ENCODE results near the gene DLAT.
A peak's percentile ranks its signal among the peaks of the same experiment; 100 is the strongest.
"Not testable (repeated sequence)": the region's sequence is repeated elsewhere in the genome, so short reads cannot be mapped to it uniquely, and the experiment has no call there.

DLAT gene

DNA sequence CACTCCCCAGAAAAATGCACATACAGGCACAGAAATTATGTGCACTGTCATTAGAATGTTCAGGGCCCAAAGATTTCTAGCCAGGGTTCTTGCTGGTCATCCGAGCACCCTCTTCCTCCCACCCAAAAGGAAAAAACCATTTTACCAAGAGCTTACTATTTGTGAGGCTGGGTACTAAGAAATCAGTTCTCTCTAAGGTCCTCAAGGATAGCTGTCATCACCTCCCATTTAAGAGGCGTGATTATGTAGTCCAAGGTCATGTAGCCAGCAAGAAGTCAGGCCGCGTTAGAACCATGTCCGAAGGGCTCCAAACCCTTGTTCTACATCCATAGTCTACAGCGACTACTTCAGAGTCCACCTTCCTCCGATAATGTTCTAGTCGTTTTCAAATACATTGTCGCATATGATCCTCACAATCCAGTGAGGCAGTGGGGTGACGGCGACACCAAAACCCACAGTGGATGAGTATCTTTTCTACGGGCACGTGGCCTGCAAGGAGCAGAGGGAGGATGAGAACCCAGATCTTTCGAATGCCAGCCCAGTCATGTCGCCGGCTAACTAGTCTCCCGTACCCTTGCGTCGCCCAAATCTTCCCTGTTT is 60.7 kb downstream of the DLAT start:
- DNase-seq (ENCODE audit: low read depth, low spot score) = no peak
- POLR2A ChIA-PET = interaction anchor here (0.7 to 1.3 kb wide), 2 partner anchors 11 to 214 kb away, joined by 3 to 4 read pairs; partner anchors contain the start of gene ALG9
- CTCF ChIA-PET = interaction anchor here (1.6 to 2.6 kb wide), 2 partner anchors 11 to 28 kb away, joined by 5 to 13 read pairs; partner anchors contain the start of genes NKAPD1 and PIH1D2
- H3K4me3 ChIP-seq (ENCODE audit: low read depth, low read length) = peak overlapping the region; percentile 95
- TF ChIP-seq, protein P1, sequence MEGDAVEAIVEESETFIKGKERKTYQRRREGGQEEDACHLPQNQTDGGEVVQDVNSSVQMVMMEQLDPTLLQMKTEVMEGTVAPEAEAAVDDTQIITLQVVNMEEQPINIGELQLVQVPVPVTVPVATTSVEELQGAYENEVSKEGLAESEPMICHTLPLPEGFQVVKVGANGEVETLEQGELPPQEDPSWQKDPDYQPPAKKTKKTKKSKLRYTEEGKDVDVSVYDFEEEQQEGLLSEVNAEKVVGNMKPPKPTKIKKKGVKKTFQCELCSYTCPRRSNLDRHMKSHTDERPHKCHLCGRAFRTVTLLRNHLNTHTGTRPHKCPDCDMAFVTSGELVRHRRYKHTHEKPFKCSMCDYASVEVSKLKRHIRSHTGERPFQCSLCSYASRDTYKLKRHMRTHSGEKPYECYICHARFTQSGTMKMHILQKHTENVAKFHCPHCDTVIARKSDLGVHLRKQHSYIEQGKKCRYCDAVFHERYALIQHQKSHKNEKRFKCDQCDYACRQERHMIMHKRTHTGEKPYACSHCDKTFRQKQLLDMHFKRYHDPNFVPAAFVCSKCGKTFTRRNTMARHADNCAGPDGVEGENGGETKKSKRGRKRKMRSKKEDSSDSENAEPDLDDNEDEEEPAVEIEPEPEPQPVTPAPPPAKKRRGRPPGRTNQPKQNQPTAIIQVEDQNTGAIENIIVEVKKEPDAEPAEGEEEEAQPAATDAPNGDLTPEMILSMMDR (IDR thresholded peaks at IDR 0.05; ENCODE audit: insufficient read depth, low read length, missing control alignments) = no peak

DNA sequence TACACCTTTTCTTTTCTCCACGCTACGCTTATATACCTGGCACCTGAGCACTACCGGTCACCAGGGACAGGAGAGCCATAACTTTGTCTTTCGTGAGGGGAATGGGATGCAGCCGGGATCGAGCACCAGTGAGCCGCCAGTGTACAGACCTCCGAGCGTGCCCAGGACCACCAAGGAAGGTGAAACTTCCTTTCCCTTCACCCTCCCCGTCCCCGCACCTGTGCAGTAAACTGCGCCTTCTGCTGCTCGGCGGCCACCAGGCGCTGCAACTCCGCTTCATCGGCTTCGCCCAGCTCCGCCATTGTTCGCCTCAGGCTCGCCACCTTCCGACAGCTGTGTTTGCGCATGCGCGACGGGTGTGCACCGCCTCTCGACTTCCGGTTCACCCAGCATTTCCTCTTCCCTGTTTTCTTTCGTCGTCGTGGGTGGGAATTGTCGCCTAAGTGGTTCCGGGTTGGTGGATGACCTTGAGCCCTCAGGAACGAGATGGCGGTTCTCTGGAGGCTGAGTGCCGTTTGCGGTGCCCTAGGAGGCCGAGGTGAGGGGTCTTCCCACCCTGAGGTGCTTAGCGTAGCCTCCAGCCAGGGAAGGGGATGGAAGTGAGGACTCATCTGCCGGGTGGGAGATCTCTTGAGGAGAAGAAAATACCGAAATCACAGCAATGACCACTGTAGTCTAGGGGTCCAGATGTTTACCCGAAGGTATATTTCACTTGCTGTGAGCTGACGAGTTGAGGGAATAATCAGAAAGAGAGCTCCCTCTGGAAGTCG is 61.4 kb downstream of the DLAT start, which contains the start of the genes SDHD and TIMM8B:
SDHD (plus strand) TSS at position 452 of the 770 bp plus-strand sequence; CDS start at position 487, 35 bp downstream.
TIMM8B (minus strand) TSS at position 335 of the 770 bp plus-strand sequence; CDS start at position 302, 33 bp downstream.
- CTCF ChIA-PET = interaction anchor here (1.0 to 2.6 kb wide), 5 partner anchors 11 to 193 kb away, joined by 3 to 13 read pairs (median 5); partner anchors contain the start of genes NKAPD1 and PIH1D2
- peak; percentile 50 for DNase-seq (ENCODE audit: low read depth, low spot score)

DNA sequence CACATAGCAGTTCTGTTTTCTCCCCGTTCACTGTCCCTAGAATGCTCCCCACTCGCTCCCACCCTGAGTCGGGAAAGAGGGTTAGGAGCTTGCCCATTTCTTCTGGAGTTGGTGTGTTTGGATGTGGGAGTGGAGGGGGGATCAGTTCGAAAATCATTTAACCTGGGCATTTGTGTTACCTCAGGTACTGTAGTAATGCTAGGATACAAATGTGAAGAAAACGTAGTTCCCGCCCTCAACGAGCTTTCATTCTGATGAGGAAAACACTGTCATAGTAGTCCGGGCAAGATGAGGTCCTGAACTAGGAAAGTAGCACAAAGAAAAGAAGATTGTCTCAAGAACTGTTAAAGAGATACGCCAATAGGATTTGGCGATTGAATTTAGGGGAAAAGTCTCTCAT is 62.0 kb downstream of the DLAT start:
- DNase-seq (ENCODE audit: low read depth, low spot score) = no peak
- H3K4me3 ChIP-seq (ENCODE audit: low read depth, low read length) = peak overlapping the region; percentile 95
- TF ChIP-seq, protein P1 (IDR thresholded peaks at IDR 0.05; ENCODE audit: insufficient read depth, low read length, missing control alignments) = no peak
- ChIA-PET CTCF (interaction anchor here (1.0 to 2.6 kb wide), 5 partner anchors 12 to 192 kb away, joined by 3 to 13 read pairs (median 5); partner anchors contain the start of genes NKAPD1 and PIH1D2), POLR2A (interaction anchor here (1.3 kb wide), 1 partner anchor 13 kb away, joined by 4 read pairs; no protein-coding TSS in a partner anchor)

More for the DNA sequence above, 61.4 kb downstream of the DLAT start, which contains the start of the genes SDHD and TIMM8B:
- POLR2A ChIA-PET = interaction anchor here (0.7 to 1.3 kb wide), 2 partner anchors 12 to 215 kb away, joined by 3 to 4 read pairs; partner anchors contain the start of gene ALG9
- TF ChIP-seq, protein P1 (IDR thresholded peaks at IDR 0.05; ENCODE audit: insufficient read depth, low read length, missing control alignments) = peak; percentile 69
- H3K4me3 ChIP-seq (ENCODE audit: low read depth, low read length) = peak within 1 kb of the TSS; percentile 95

DNA sequence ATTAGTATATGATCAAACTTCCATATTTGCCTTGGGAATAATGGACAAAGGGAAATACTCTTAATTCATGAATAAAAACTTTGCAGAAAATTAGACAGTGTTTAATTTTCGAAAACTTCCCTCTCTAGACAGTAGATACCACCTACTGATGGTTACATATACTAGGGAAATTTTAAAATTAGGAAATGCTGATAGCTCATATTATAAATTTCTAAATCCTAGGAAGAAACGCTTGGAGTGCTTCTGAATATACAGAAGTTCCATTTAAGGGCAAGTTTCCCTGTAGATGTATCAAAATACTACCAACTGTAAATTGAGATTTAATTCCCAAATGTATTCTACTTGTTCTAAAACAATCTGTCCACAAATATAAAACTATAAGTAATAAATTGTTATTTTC is 70.1 kb downstream of the DLAT start:
- POLR2A ChIA-PET = not testable (repeated sequence)

DNA sequence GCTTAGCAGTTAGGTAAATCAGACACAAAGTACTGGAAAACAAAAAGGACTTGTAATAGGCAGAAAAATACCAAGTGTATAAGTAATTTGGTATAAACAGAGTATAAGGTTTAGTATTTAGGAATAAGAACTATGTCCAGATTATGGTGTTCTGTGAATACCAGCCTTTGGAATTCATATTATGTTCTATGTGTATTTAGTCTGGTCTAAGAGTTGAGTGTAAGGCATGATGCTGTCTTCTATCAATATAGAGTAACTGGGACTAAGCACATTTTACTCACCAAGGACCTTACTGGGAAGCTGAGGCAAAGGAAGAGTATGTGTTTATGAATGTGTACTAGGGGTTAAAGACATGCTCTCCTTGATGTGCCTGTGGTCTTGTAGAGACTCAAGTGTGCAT is 71.0 kb downstream of the DLAT start:
- peak; percentile 42 for DNase-seq (ENCODE audit: low read depth, low spot score)
- TF ChIP-seq, protein P1 (IDR thresholded peaks at IDR 0.05; ENCODE audit: insufficient read depth, low read length, missing control alignments) = no peak
- POLR2A ChIA-PET = no interaction called here
- no peak overlapping the region for H3K4me3 ChIP-seq (ENCODE audit: low read depth, low read length)
- CTCF ChIA-PET = interaction anchor here (1.2 to 12.2 kb wide), 3 partner anchors 19 to 185 kb away, joined by 3 to 138 read pairs (median 8); no protein-coding TSS in a partner anchor

More for the DNA sequence above, 70.1 kb downstream of the DLAT start:
- CTCF ChIA-PET = interaction anchor here (12.2 kb wide), 1 partner anchor 20 kb away, joined by 138 read pairs; no protein-coding TSS in a partner anchor
- not testable (repeated sequence) for H3K4me3 ChIP-seq (ENCODE audit: low read depth, low read length); DNase-seq (ENCODE audit: low read depth, low spot score)

DNA sequence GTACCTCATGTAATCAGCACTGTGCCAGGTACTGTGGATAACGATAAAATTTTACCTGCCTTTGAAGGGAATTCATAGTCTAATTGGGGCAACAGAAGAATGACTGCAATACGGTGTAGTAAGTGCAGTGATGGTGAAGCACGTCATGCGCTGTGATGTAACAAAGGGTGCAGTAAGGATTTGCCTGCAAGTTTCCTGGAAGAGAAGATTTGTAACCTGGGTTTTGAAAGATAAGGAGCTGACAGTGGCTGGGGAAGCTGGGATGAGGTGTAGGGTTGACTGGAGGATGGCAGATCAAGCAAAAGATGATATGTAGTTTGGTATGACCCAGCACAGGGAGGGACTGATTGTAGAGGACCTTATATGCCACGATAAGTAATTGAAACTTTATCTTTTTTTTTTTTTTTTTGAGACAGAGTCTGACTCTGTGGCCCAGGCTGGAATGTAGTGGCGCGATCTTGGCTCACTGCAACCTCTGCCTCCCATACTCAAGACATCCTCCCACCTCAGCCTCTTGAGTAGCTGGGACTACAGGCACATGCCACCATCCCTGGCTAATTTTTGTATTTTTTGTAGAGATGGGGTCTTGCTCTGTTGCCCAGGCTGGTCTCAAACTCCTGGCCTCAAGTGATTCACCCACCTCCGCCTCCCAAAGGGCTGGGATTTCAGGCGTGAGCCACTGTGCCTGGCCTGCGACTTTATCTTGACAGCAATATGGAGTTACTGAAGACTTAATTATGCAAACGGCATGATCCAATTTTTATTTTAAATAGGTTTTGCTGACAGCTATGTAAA is 72.7 kb downstream of the DLAT start:
- ChIA-PET POLR2A (no interaction called here), CTCF (interaction anchor here (2.4 to 12.2 kb wide), 2 partner anchors 18 to 183 kb away, joined by 8 to 138 read pairs; no protein-coding TSS in a partner anchor)
- H3K4me3 ChIP-seq (ENCODE audit: low read depth, low read length) = no peak overlapping the region
- TF ChIP-seq, protein P1 (IDR thresholded peaks at IDR 0.05; ENCODE audit: insufficient read depth, low read length, missing control alignments) = no peak
- no peak for DNase-seq (ENCODE audit: low read depth, low spot score)

Measured in AG04449 (cell line).